Lower leg skin (tissue), 3 donors: ENCODE results near the gene OLA1.
"Not testable (repeated sequence)": the region's sequence is repeated elsewhere in the genome, so short reads cannot be mapped to it uniquely, and the experiment has no call there.

Experiments
- CTCF ChIP-seq, 3 donors: fragments of 450-650 bp; IDR thresholded peaks; one replicate each; pipeline ENCODE4 v1.5.1; 2016; ENCODE audit warnings: antibody characterized with exemption in 3 of 3, mild to moderate bottlenecking in 3 of 3, moderate library complexity in 2 of 3
- POLR2A ChIP-seq, 2 donors: fragments of 450-650 bp; IDR thresholded peaks; one replicate each; pipeline ENCODE4 v1.6.1; 2016 to 2017; ENCODE audit warnings: antibody characterized with exemption in 2 of 2, mild to moderate bottlenecking in 1 of 2, moderate library complexity in 1 of 2

- not testable (repeated sequence) for TF ChIP-seq CTCF, POLR2A (IDR thresholded peaks at IDR 0.05)
Observed at GRCh38 chr2:174270263-174270662, 21.9 kb upstream of the OLA1 start.
